GM21381 (cell line): ENCODE measurements around the gene NMNAT2.

Experiments used
- ATAC-seq: cut with Tn5 transposase; IDR thresholded peaks from one replicate; pipeline ENCODE4 v1.9.1; 2021; ENCODE audit warnings: mild to moderate bottlenecking, moderate library complexity; ENCODE audit not compliant: unreplicated experiment

Gene NMNAT2

GRCh38 chr1:183272390-183272848 is 145.8 kb downstream of the NMNAT2 start:
- no peak for ATAC-seq

- no peak for ATAC-seq
Observed at GRCh38 chr1:183270541-183271141, 147.5 kb downstream of the NMNAT2 start.

- no peak for ATAC-seq
Observed at GRCh38 chr1:183267646-183268431, 150.3 kb downstream of the NMNAT2 start.

GRCh38 chr1:183263886-183264602 is 154.1 kb downstream of the NMNAT2 start:
- no peak for ATAC-seq

DNA sequence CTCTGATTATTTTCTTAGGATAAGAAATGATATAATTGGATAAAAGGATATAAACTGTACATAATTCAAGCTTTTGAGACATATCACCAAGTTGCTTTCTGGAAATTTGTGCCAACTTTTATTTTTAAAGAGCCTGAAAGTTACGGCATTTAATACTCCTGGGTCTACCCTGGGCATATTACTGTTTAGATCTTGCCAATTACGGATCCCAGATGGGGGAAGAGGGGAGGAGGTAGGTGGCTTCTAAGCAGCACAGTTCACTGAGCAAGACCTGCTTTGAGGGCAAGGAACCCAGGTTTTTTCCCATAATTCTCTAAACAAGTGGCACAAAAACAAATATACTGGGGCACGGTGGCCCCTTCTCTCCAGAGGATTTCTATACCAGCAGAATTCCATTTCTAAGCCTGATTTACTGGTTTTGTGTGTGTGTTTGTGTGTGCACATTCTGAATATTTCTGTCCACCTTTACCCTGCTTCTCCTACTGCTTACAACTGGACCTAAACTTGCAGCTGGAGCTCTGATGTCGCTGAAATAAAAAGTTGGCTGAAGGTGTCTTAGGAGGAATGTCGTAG is 155.5 kb downstream of the NMNAT2 start:
- ATAC-seq = no peak

GRCh38 chr1:183259924-183260323 is 158.3 kb downstream of the NMNAT2 start:
- no peak for ATAC-seq

DNA sequence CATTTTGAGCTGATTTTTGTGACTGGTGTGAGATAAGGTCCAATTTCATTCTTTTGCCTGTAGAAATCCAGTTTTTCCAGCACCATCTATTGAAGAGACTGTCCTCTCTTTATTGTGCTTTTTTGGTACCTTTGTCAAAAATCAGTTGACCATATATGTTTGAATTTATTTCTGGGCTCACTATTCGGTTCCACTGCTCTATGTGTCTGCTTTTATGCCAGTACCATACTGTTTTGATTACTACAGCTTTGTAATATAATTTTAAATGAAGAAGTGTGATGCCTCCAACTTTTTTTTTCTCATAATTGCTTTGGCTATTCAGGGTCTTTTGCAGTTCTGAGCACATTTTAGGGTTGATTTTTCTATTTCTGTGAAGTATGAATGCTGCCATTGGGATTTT is 163.1 kb downstream of the NMNAT2 start:
- ATAC-seq = no peak

- no peak for ATAC-seq
Observed at GRCh38 chr1:183251959-183252450, 166.2 kb downstream of the NMNAT2 start.

DNA sequence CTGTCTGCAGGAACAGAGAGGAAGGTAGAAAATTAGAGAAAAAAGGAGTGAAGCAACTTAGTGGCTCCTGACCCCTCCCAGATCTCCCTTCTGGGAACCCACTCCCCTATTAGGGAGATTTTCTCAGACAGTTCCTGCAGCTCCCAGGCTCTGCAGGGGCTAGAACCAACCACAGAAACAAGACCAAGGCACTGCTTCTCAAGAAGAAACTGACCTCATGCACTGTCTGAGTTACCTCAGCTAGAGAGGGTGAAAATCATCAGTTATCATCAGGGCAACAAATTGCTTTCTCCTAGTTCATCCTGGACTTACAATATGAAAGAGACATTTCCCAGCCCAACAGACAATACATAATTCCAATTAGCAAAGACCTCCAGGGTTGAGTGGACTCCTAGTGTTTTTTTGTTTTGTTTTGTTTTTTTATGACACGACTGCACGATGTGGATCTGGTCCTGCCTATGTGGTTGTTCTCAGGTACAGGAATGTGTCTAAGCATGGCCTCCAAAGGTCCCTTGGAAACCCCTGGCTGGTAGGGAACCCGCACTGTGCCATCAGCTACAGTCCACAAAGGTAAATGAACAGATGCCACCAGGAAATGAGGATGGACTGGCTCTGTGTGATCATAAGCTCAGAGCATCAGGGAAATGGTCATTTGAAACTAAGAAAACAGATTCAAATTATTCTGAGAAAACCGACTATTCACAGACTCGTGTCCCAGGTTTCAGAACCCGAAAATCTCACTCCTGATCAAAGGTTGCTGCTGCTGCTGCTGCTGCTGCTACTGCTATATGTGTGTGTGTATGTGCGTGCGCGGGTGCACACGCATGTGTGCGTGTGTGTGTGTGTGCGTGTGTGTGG is 166.8 kb downstream of the NMNAT2 start:
- ATAC-seq = no peak

DNA sequence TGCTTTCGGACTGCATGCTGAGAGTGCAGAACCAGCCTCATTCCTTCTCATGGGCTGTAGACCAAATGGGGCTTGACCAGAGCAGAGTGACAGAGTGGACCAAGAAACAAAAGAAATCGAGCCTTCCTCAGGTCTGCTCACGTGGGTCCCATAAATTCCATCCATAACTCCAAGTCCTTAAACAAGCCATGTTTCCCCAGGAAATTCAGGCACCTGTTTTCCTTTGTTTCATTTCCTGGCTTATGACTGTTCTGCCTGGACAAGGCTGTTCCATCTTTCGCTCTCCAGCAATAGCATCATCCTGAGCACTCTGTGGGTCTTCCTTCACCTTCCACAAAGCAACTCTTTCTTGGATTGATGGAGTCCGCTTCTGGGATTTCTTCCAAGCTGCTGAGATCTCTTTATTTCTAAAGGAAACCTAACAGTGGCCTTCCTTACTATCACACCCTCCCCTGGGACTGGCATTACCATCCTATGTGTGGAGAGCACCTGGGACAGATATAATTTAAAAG is 168.2 kb downstream of the NMNAT2 start:
- ATAC-seq = no peak

GRCh38 chr1:183248989-183249691 is 169.0 kb downstream of the NMNAT2 start:
- ATAC-seq = no peak

DNA sequence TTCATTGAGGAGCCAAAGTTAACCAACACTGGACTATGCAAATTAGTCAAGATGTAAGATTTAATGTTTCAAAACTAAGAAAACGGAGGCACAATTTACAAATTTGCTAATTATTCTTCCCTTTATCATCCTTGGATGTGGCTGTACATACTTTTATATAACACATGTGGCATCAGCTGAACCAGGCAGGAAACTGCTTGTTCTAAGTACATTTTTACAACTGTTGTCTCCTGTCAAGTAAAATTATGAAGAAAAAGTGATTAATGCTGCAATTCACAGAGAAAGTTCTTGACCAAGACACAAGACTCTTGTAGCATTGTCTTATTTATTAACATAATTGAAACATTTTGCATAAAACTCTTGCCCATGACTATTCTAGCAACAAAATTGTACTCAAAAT is 170.2 kb downstream of the NMNAT2 start:
- no peak for ATAC-seq

GRCh38 chr1:183247484-183247883 is 170.7 kb downstream of the NMNAT2 start:
- no peak for ATAC-seq

DNA sequence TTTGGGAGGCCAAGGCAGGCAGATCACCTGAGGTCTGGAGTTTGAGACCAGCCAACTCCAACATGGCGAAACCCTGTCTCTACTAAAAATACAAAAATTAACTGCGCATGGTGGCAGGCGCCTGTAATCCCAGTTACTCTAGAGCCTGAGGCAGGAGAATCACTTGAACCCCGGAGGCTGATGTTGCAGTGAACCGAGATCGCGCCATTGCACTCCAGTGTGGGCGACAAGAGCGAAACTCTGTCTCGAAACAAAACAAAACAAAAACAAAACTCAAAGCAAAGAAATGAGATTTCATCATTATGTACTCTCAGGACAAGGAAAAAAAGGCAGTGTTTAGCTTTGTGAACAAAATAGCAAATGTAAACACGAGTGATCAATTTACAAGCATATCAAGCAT is 171.1 kb downstream of the NMNAT2 start:
- ATAC-seq = no peak

GRCh38 chr1:183246436-183246835 is 171.7 kb downstream of the NMNAT2 start:
- no peak for ATAC-seq

DNA sequence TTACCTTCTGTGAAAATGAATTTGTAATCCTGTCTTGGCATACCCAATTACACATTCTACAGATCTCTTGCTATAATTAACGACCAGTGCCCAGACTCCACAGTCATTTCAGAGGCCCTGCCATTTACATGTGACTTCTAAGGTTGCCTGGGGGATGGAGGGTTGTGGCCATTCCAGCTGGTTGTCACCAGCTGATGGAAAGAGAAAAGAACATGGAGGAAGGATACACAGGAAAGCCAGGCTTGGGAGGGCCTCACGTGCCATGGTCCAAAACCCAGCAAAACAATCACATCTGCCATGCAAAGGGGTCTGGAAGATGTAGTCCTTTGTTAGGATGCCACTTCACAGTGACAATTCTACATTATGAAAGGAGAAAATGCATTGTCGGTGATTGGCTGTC is 172.8 kb downstream of the NMNAT2 start:
- no peak for ATAC-seq

DNA sequence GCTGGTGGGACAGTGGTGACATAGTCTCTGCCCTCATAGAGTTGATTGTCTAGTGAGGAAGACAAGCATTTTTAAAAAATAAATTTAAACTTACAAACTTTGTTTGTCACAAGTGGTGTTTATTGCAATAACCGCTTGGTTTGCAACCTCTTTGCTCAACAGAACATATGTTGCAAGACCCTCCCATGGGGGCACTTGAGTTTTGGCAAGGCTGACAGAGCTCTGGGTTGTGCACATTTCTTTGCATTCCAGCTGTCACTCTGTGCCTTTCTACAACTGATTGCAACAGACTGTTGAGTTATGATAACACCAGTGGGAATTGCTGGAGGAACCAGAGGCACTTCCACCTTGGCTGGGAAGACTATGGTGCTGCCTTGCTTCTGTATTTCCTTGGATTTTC is 173.7 kb downstream of the NMNAT2 start:
- ATAC-seq = no peak

GRCh38 chr1:183243161-183244050 is 174.8 kb downstream of the NMNAT2 start:
- no peak for ATAC-seq

DNA sequence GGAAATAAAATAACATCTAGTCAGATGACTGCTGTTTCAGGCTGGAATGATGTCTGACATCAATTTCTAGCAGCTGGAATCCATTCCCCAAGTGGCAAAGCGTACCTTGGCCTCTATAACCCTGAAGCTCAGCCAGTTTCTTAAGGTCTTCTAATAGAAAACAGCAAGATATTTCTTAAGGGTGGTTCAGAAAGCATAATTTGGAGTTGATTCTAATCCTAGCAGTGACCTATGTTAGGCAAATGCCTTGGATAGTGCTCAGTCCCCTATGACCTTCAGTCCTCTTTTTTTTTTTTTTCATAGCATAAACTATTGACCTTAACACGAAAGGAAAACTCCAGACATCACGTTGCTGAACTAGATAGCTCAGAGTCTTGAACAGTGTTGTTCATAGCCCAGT is 175.6 kb downstream of the NMNAT2 start:
- ATAC-seq = no peak
